MM.1S (cell line): ENCODE results near the gene LINGO4.

Source experiments
- DNase-seq: peaks from one replicate; pipeline ENCODE4 v3.0.0-alpha.2; 2015
- H2AFZ ChIP-seq: fragments of 300-600 bp; sonication (generic); 2 replicates; pipeline ENCODE4 v1.6.0; 2016; ENCODE audit warnings: antibody characterized with exemption, low read length
- H3F3A ChIP-seq: fragments of 300-600 bp; sonication (generic); 2 replicates; pipeline ENCODE4 v1.6.1; 2016; ENCODE audit warnings: mild to moderate bottlenecking, antibody characterized with exemption, low read length, moderate library complexity, mixed read lengths; ENCODE audit not compliant: insufficient read depth
- H3K27ac ChIP-seq: fragments of 300-600 bp; sonication (generic); 2 replicates; pipeline ENCODE4 v1.5.1; 2016; ENCODE audit warnings: mild to moderate bottlenecking, low read length
- H3K27me3 ChIP-seq: fragments of 300-600 bp; sonication (generic); replicated peaks from 2 replicates; pipeline ENCODE4 v1.6.0; 2016; ENCODE audit warnings: low read length; ENCODE audit not compliant: insufficient read depth
- H3K36me3 ChIP-seq: fragments of 300-600 bp; sonication (generic); replicated peaks from 2 replicates; pipeline ENCODE4 v1.6.1; 2016; ENCODE audit warnings: mild to moderate bottlenecking, low read length, mixed read lengths; ENCODE audit not compliant: insufficient read depth
- H3K4me1 ChIP-seq: fragments of 300-600 bp; sonication (generic); 2 replicates; pipeline ENCODE4 v1.6.1; 2016; ENCODE audit warnings: low read length, mixed read lengths
- H3K4me2 ChIP-seq: fragments of 300-600 bp; sonication (generic); 2 replicates; pipeline ENCODE4 v1.6.0; 2016; ENCODE audit warnings: low read depth, low read length
- H3K4me3 ChIP-seq: fragments of 300-600 bp; sonication (generic); 2 replicates; pipeline ENCODE4 v1.5.1; 2016; ENCODE audit warnings: low read length, mixed read lengths
- H3K79me2 ChIP-seq: fragments of 300-600 bp; sonication (generic); 2 replicates; pipeline ENCODE4 v1.6.1; 2016; ENCODE audit warnings: mixed run types, low read length, mixed read lengths
- H3K9ac ChIP-seq: fragments of 300-600 bp; sonication (generic); 2 replicates; pipeline ENCODE4 v1.6.1; 2016; ENCODE audit warnings: low read length, mixed read lengths
- H3K9me2 ChIP-seq: fragments of 300-600 bp; sonication (generic); replicated peaks from 2 replicates; pipeline ENCODE4 v1.6.1; 2016; ENCODE audit warnings: mild to moderate bottlenecking, low read length, mixed read lengths; ENCODE audit not compliant: insufficient read depth
- H3K9me3 ChIP-seq: fragments of 300-600 bp; sonication (generic); replicated peaks from 2 replicates; pipeline ENCODE4 v1.6.1; 2016; ENCODE audit warnings: mild to moderate bottlenecking, low read length, mixed read lengths; ENCODE audit not compliant: insufficient read depth
- H4K20me1 ChIP-seq: fragments of 300-600 bp; sonication (generic); 2 replicates; pipeline ENCODE4 v1.6.1; 2016; ENCODE audit warnings: mild to moderate bottlenecking, low read length, moderate library complexity, mixed read lengths; ENCODE audit not compliant: insufficient read depth
- EZH2 ChIP-seq: fragments of 300-600 bp; sonication (generic); optimal IDR thresholded peaks from 2 replicates; pipeline ENCODE3; 2017; ENCODE audit warnings: low read depth, mild to moderate bottlenecking, antibody characterized with exemption, low read length, mixed read lengths
- EZH2phosphoT487 ChIP-seq: fragments of 300-600 bp; sonication (generic); IDR thresholded peaks from 2 replicates; pipeline ENCODE4 v1.6.1; 2018; ENCODE audit warnings: antibody characterized with exemption, low read length
- TF ChIP-seq, protein P1 (sequence below): fragments of 300-600 bp; sonication (generic); IDR thresholded peaks from 2 replicates; pipeline ENCODE4 v1.5.1; 2016; ENCODE audit warnings: antibody characterized with exemption, low read length, mixed read lengths

The LINGO4 gene

DNA sequence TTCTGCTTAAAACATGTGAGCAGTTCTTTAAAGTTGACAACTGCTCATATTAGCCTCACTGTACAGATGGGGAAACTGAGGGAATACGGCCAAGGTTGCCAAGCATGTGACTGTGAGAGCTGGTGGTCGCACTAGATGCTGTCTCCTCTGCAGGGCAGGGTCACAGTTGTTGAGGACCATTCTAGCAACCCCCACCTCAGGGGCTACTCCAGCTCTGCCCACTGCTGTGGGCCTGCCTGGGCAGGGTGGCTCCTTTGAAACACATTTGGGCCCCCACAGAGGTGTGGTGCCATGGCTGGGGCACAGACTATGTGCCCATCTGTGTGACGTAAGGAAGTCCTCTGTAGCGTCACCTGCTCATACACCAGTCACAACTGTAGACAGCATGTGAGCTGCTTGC lies 47.5 kb upstream of the LINGO4 start:
- Histone ChIP-seq H2AFZ (no peak overlapping the region), H3K27me3 (no peaks in the 10 kb centered on the region), H3K4me3 (no peak overlapping the region), H3K9ac (no peak overlapping the region), H3K4me1 (no peaks in the 10 kb centered on the region), H3K9me2 (no peaks in the 10 kb centered on the region), H3F3A (no peaks in the 10 kb centered on the region), H4K20me1 (no peaks in the 10 kb centered on the region), H3K79me2 (no peaks in the 10 kb centered on the region), H3K27ac (no peak overlapping the region), H3K4me2 (no peak overlapping the region), H3K36me3 (no peaks in the 10 kb centered on the region), H3K9me3 (no peaks in the 10 kb centered on the region)
- DNase-seq, result no peak
- TF ChIP-seq, protein P1, sequence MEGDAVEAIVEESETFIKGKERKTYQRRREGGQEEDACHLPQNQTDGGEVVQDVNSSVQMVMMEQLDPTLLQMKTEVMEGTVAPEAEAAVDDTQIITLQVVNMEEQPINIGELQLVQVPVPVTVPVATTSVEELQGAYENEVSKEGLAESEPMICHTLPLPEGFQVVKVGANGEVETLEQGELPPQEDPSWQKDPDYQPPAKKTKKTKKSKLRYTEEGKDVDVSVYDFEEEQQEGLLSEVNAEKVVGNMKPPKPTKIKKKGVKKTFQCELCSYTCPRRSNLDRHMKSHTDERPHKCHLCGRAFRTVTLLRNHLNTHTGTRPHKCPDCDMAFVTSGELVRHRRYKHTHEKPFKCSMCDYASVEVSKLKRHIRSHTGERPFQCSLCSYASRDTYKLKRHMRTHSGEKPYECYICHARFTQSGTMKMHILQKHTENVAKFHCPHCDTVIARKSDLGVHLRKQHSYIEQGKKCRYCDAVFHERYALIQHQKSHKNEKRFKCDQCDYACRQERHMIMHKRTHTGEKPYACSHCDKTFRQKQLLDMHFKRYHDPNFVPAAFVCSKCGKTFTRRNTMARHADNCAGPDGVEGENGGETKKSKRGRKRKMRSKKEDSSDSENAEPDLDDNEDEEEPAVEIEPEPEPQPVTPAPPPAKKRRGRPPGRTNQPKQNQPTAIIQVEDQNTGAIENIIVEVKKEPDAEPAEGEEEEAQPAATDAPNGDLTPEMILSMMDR, result no peak
- no peak for TF ChIP-seq EZH2phosphoT487

- Histone ChIP-seq H3K4me2 (no peak overlapping the region), H4K20me1 (no peaks in the 10 kb centered on the region), H3K27ac (no peak overlapping the region), H3K9me3 (no peaks in the 10 kb centered on the region), H3K9ac (no peak overlapping the region), H3K4me3 (no peak overlapping the region), H3K9me2 (no peaks in the 10 kb centered on the region), H3K27me3 (no peaks in the 10 kb centered on the region), H3F3A (no peaks in the 10 kb centered on the region), H3K4me1 (peaks cover 1% of the 10 kb centered on the region), H3K79me2 (no peaks in the 10 kb centered on the region), H3K36me3 (no peaks in the 10 kb centered on the region), H2AFZ (no peak overlapping the region)
- DNase-seq, result no peak
- TF ChIP-seq EZH2 (no peak), EZH2phosphoT487 (no peak)
- TF ChIP-seq, protein P1, result no peak
Measured at GRCh38 chr1:151851886-151852285, 46.7 kb upstream of the LINGO4 start.

- H3K4me1 ChIP-seq, result peaks cover 11% of the 10 kb centered on the region
- no peak overlapping the region for H3K9ac ChIP-seq
- DNase-seq, result no peak
- no peaks in the 10 kb centered on the region for H3K27me3 ChIP-seq
- H3K9me3 ChIP-seq, result no peaks in the 10 kb centered on the region
- no peaks in the 10 kb centered on the region for H3K79me2 ChIP-seq
- no peak overlapping the region for H2AFZ ChIP-seq
- H3K9me2 ChIP-seq, result no peaks in the 10 kb centered on the region
- no peaks in the 10 kb centered on the region for H3F3A ChIP-seq
- no peak overlapping the region for H3K4me2 ChIP-seq
- no peak overlapping the region for H3K4me3 ChIP-seq
- H3K36me3 ChIP-seq, result no peaks in the 10 kb centered on the region
- no peak overlapping the region for H3K27ac ChIP-seq
- TF ChIP-seq EZH2phosphoT487 (no peak), EZH2 (no peak)
- TF ChIP-seq, protein P1, result no peak
- no peaks in the 10 kb centered on the region for H4K20me1 ChIP-seq
Measured at GRCh38 chr1:151849871-151850270, 44.7 kb upstream of the LINGO4 start.

- Histone ChIP-seq H3K27ac (no peak overlapping the region), H3K9me3 (no peaks in the 10 kb centered on the region), H3K36me3 (no peaks in the 10 kb centered on the region), H3K79me2 (no peaks in the 10 kb centered on the region), H3K27me3 (no peaks in the 10 kb centered on the region), H3K4me2 (no peak overlapping the region), H4K20me1 (no peaks in the 10 kb centered on the region), H3K9me2 (no peaks in the 10 kb centered on the region), H3F3A (no peaks in the 10 kb centered on the region), H2AFZ (no peak overlapping the region), H3K9ac (no peak overlapping the region), H3K4me1 (peaks cover 11% of the 10 kb centered on the region), H3K4me3 (no peak overlapping the region)
- no peak for DNase-seq
- TF ChIP-seq, protein P1, result no peak
- TF ChIP-seq EZH2phosphoT487, result no peak
- TF ChIP-seq EZH2, result no peak
Measured at GRCh38 chr1:151849126-151849525, 43.9 kb upstream of the LINGO4 start.
